ENCODE data around the gene RRAGC. TPM values are rescaled to one million over a fixed set of nuclear protein-coding genes. Genes with fewer than 3 reads are reported as not detected.
A peak's percentile ranks its signal among the peaks of the same experiment; 100 is the strongest.

RRAGC gene
- total and polyA plus RNA-seq, 2 of the 13 experiments (the other 11 are each of a cell fraction or from before 2014, with no cell fraction given): 7.6 to 8.0 TPM

GRCh38 chr1:38858833-38859560 is 575 bp downstream of the RRAGC start (continued):
- TF ChIP-seq ZNF142 (CRISPR knock-in tag; IDR thresholded peaks at IDR 0.05) (peak; percentile 79; the same call in 1 of the 2 replicates), KDM5A (IDR thresholded peaks at IDR 0.05; ENCODE audit: borderline replicate concordance, low read length) (peak; percentile 68; the same call in 1 of the 2 replicates), MYC (CRISPR knock-in tag; IDR thresholded peaks at IDR 0.05; ENCODE audit: borderline replicate concordance) (peak; percentile 40; the same call in 1 of the 2 replicates), CHD4 (IDR thresholded peaks at IDR 0.05; ENCODE audit: borderline replicate concordance, low read length) (0 out of 2 replicates have a peak, but pooled peaks have one; percentile 34), ZNF441 (CRISPR knock-in tag; IDR thresholded peaks at IDR 0.05; ENCODE audit: borderline replicate concordance) (no peak; the same call in 1 of the 2 replicates), ZNF501 (CRISPR knock-in tag; IDR thresholded peaks at IDR 0.05) (0 out of 2 replicates have a peak, but pooled peaks have one; percentile 29), HNF4A (CRISPR knock-in tag; IDR thresholded peaks at IDR 0.05) (peak; percentile 14; the same call in 1 of the 2 replicates), KDM4B (CRISPR knock-in tag; IDR thresholded peaks at IDR 0.05) (0 out of 2 replicates have a peak, but pooled peaks have one; percentile 34), ZNF639 (CRISPR knock-in tag; conservative IDR thresholded peaks at IDR 0.05) (0 out of 2 replicates have a peak, but pooled peaks have one; percentile 48), ZNF646 (CRISPR knock-in tag; IDR thresholded peaks at IDR 0.05) (0 out of 2 replicates have a peak, but pooled peaks have one; percentile 16), ZNF772 (CRISPR knock-in tag; IDR thresholded peaks at IDR 0.05) (peak; percentile 17; the same call in 1 of the 2 replicates), CTCF (CRISPR knock-in tag; IDR thresholded peaks at IDR 0.05) (no peak)
